ENCODE data around the gene TEC. TPM values are rescaled to one million over a fixed set of nuclear protein-coding genes. Genes with fewer than 3 reads are reported as not detected.

The TEC gene
- total RNA-seq, 1 donor from 2014 or later = 1.8 TPM

DNA sequence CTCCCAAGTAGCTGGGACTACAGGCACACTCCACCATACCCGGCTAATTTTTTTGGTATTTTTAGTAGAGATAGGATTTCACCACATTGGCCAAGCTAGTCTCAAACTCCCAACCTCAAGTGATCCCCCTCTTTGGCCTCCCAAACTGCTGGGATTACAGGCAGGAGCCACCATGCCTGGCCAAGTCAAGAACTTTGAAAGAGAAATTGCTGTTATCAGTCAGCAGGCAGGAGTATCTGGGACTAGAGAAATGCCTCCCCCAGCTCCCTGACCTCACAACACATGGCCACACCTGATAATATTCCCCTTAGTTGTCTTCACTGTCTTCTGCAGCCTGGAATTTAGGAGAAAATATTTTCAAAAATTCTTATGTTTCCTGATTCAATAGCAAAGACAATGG lies 143.0 kb downstream of the TEC start:
- no peaks in the 10 kb centered on the region for H3K27me3 Mint-ChIP-seq
- DNase-seq (ENCODE audit: extremely low spot score, unreplicated experiment) = no peak
- peak overlapping the region; percentile 90 for H3K27ac Mint-ChIP-seq
- H3K9me3 Mint-ChIP-seq = no peaks in the 10 kb centered on the region
- H3K4me3 Mint-ChIP-seq = no peak overlapping the region
- H3K4me1 Mint-ChIP-seq (ENCODE audit: unreplicated experiment) = peaks cover 19% of the 10 kb centered on the region
- no peaks in the 10 kb centered on the region for H3K36me3 Mint-ChIP-seq
- TF ChIP-seq, protein P1, sequence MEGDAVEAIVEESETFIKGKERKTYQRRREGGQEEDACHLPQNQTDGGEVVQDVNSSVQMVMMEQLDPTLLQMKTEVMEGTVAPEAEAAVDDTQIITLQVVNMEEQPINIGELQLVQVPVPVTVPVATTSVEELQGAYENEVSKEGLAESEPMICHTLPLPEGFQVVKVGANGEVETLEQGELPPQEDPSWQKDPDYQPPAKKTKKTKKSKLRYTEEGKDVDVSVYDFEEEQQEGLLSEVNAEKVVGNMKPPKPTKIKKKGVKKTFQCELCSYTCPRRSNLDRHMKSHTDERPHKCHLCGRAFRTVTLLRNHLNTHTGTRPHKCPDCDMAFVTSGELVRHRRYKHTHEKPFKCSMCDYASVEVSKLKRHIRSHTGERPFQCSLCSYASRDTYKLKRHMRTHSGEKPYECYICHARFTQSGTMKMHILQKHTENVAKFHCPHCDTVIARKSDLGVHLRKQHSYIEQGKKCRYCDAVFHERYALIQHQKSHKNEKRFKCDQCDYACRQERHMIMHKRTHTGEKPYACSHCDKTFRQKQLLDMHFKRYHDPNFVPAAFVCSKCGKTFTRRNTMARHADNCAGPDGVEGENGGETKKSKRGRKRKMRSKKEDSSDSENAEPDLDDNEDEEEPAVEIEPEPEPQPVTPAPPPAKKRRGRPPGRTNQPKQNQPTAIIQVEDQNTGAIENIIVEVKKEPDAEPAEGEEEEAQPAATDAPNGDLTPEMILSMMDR (conservative IDR thresholded peaks at IDR 0.05) = no peak

DNA sequence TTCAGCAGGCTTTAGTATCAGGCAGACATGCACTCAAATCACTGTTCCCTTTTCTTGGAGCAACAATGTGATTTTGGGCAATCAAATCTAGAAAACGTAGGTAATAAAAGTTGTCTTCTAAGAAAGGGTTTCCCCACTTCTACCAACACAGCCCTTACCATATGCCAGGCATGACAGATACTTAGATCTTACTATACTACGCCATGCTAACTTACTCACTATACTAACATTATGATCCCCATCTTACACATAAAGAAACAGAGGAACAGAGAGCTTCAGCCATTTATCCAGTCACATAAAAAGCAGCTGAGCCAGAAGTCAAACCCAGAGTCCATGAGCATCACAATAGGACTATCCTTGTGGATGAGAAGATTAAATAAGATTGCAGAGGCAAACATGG lies 144.8 kb downstream of the TEC start:
- no peaks in the 10 kb centered on the region for H3K9me3 Mint-ChIP-seq
- no peak for DNase-seq (ENCODE audit: extremely low spot score, unreplicated experiment)
- no peaks in the 10 kb centered on the region for H3K36me3 Mint-ChIP-seq
- TF ChIP-seq, protein P1 (conservative IDR thresholded peaks at IDR 0.05) = no peak
- H3K27me3 Mint-ChIP-seq = no peaks in the 10 kb centered on the region
- H3K4me3 Mint-ChIP-seq = no peak overlapping the region
- peak overlapping the region; percentile 72 for H3K27ac Mint-ChIP-seq
- peaks cover 15% of the 10 kb centered on the region for H3K4me1 Mint-ChIP-seq (ENCODE audit: unreplicated experiment)

DNA sequence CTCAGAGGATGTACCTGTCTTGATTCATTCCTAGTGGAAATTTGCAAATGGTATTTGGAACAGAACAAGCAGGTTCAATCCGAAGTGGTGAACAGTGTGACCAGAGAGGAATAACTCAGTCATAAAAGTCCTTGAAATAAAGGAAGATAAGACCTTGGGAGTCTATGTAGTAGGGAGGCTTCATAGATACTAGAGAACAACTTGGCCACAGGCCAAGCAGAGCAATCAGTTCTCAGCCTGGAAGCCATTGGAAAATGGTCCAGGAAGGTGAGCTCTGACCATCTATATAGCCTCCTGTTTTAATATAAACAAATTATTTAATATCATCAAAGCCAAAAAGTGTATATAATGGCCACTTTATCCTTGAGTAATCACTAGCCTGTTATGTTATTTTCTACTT lies 146.9 kb downstream of the TEC start:
- no peak overlapping the region for H3K4me3 Mint-ChIP-seq
- TF ChIP-seq, protein P1 (conservative IDR thresholded peaks at IDR 0.05) = no peak
- no peaks in the 10 kb centered on the region for H3K27me3 Mint-ChIP-seq
- no peak overlapping the region for H3K27ac Mint-ChIP-seq
- no peaks in the 10 kb centered on the region for H3K9me3 Mint-ChIP-seq
- DNase-seq (ENCODE audit: extremely low spot score, unreplicated experiment) = no peak
- H3K36me3 Mint-ChIP-seq = no peaks in the 10 kb centered on the region
- peaks cover 10% of the 10 kb centered on the region for H3K4me1 Mint-ChIP-seq (ENCODE audit: unreplicated experiment)

DNA sequence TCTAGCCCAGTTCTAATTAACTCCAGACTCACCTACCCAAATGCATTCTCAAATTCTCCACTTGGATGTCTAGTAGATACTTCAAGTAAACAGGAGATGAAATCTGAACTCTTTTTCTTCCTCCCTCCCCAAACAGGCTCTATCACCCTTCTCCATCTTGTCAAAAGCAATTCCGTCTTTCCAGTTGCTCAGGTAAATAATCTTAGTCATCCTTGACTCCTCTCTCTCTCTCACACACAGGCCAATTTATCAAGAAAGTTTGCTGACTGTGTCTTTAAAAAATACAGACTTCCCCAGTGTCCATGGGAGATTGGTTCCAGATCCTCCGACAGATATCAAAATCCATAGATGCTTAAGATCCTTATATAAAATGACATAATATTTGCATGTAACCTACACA lies 148.5 kb downstream of the TEC start:
- no peaks in the 10 kb centered on the region for H3K27me3 Mint-ChIP-seq
- TF ChIP-seq, protein P1 (conservative IDR thresholded peaks at IDR 0.05) = peak; percentile 20

DNA sequence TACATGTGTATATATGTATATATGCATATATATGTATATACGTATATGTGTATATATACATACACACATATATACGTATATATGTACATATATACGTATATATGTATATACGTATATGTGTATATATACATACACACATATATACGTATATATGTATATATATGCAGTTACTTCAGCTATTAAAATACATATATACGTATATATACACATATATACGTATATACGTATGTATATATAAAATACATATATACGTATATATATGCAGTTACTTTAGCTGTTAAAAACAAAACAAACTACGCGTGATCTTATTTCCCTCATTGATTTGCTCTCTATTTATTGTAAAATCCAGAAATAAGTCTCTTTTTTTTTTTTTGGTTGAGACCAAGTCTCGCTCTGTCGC lies 149.5 kb downstream of the TEC start:
- Mint-ChIP-seq H3K27me3 (no peaks in the 10 kb centered on the region), H3K9me3 (no peaks in the 10 kb centered on the region), H3K4me3 (no peak overlapping the region), H3K4me1 (ENCODE audit: unreplicated experiment) (no peaks in the 10 kb centered on the region), H3K36me3 (no peaks in the 10 kb centered on the region), H3K27ac (no peak overlapping the region)
- TF ChIP-seq, protein P1 (conservative IDR thresholded peaks at IDR 0.05) = no peak
- no peak for DNase-seq (ENCODE audit: extremely low spot score, unreplicated experiment)

More for the DNA sequence above, 148.5 kb downstream of the TEC start:
- no peaks in the 10 kb centered on the region for H3K4me1 Mint-ChIP-seq (ENCODE audit: unreplicated experiment)
- H3K9me3 Mint-ChIP-seq = no peaks in the 10 kb centered on the region
- DNase-seq (ENCODE audit: extremely low spot score, unreplicated experiment) = no peak
- H3K27ac Mint-ChIP-seq = no peak overlapping the region
- no peak overlapping the region for H3K4me3 Mint-ChIP-seq
- no peaks in the 10 kb centered on the region for H3K36me3 Mint-ChIP-seq

DNA sequence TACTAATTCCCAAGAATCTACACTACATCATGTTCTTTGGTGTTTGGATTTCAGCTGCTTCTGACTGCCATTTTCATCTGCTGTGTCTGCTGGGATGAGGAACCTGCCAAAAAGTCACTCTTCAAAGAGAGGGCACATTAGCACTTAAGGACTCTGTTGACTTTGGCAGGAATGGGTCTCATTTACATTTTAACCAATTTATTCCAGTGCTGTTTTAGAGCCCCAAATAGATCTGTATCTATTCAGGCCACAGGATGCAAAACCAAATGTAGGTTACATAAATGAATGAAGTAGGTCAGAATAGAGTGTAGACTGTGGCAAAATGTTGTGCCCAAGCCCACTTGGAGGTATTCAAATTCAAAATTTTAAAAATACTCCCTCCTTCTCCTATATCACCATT lies 150.0 kb downstream of the TEC start:
- TF ChIP-seq, protein P1 (conservative IDR thresholded peaks at IDR 0.05) = no peak
- H3K4me3 Mint-ChIP-seq = no peak overlapping the region
- no peaks in the 10 kb centered on the region for H3K27me3 Mint-ChIP-seq
- H3K36me3 Mint-ChIP-seq = no peaks in the 10 kb centered on the region
- no peak overlapping the region for H3K27ac Mint-ChIP-seq
- DNase-seq (ENCODE audit: extremely low spot score, unreplicated experiment) = no peak
- no peaks in the 10 kb centered on the region for H3K9me3 Mint-ChIP-seq
- no peaks in the 10 kb centered on the region for H3K4me1 Mint-ChIP-seq (ENCODE audit: unreplicated experiment)

Data from type B pancreatic cell (in vitro differentiated cells).